Liver (tissue), 9 donors: ENCODE data around the gene COPS9. TPM values are rescaled to one million over a fixed set of nuclear protein-coding genes. Genes with fewer than 3 reads are reported as not detected.

ENCODE experiments used
- DNase-seq: peaks from one replicate; pipeline ENCODE4 v3.0.0-alpha.2; 2017; ENCODE audit warnings: low spot score
- H3K27ac ChIP-seq, 2 donors: one replicate each; pipeline ENCODE4 v1.7.0; 2013; ENCODE audit warnings: inconsistent platforms in 2 of 2, low read length in 2 of 2, control low read depth in 1 of 2, low read depth in 1 of 2, mild to moderate bottlenecking in 1 of 2
- H3K27me3 ChIP-seq, 4 donors: one replicate each; pipeline versions ENCODE4 v1.6.1 to v1.7.0; 2013; ENCODE audit warnings: low read length in 3 of 4, inconsistent platforms in 1 of 4, mild to moderate bottlenecking in 1 of 4, moderate library complexity in 1 of 4; ENCODE audit not compliant: control insufficient read depth in 4 of 4, insufficient read depth in 4 of 4
- H3K36me3 ChIP-seq, 4 donors: one replicate each; pipeline versions ENCODE4 v1.6.1 to v1.7.0; 2013; ENCODE audit warnings: low read length in 3 of 4, mild to moderate bottlenecking in 3 of 4, low read depth in 1 of 4, moderate library complexity in 1 of 4; ENCODE audit not compliant: control insufficient read depth in 4 of 4, insufficient read depth in 3 of 4
- H3K4me1 ChIP-seq, 4 donors: one replicate each; pipeline versions ENCODE4 v1.6.1 to v1.7.0; 2013; ENCODE audit warnings: low read length in 3 of 4, mild to moderate bottlenecking in 3 of 4, moderate library complexity in 1 of 4; ENCODE audit not compliant: control insufficient read depth in 4 of 4, insufficient read depth in 4 of 4
- H3K4me3 ChIP-seq, 3 donors: one replicate each; pipeline versions ENCODE4 v1.6.1 to v1.7.0; 2013; ENCODE audit warnings: low read length in 3 of 3, control low read depth in 1 of 3, low read depth in 1 of 3, mild to moderate bottlenecking in 1 of 3
- H3K9ac ChIP-seq, 2 donors: one replicate each; pipeline ENCODE4 v1.7.0; 2013; ENCODE audit warnings: low read length in 2 of 2, mild to moderate bottlenecking in 2 of 2, moderate library complexity in 2 of 2, control low read depth in 1 of 2, low read depth in 1 of 2
- H3K9me3 ChIP-seq, 4 donors: one replicate each; pipeline versions ENCODE4 v1.6.1 to v1.7.0; 2013; ENCODE audit warnings: low read length in 3 of 4; ENCODE audit not compliant: control insufficient read depth in 4 of 4
- EGR1 ChIP-seq, 2 donors: IDR thresholded peaks; 2 replicates each; pipeline ENCODE4 v1.6.1; 2016 to 2018; ENCODE audit warnings: antibody characterized with exemption in 2 of 2, low read depth in 2 of 2
- FOXA1 ChIP-seq: IDR thresholded peaks from 2 replicates; pipeline ENCODE4 v1.6.1; 2016; ENCODE audit warnings: antibody characterized with exemption
- FOXA2 ChIP-seq: IDR thresholded peaks from 2 replicates; pipeline ENCODE4 v1.6.1; 2016; ENCODE audit warnings: antibody characterized with exemption
- GABPA ChIP-seq, 2 donors: IDR thresholded peaks in 1 of 2; conservative IDR thresholded peaks in 1 of 2; 2 replicates each; pipeline ENCODE4 v1.6.1; 2016; ENCODE audit warnings: antibody characterized with exemption in 2 of 2, mild to moderate bottlenecking in 1 of 2, moderate library complexity in 1 of 2
- HNF4A ChIP-seq, 2 donors: conservative IDR thresholded peaks; 2 replicates each; pipeline ENCODE4 v1.6.1; 2016; ENCODE audit warnings: antibody characterized with exemption in 2 of 2, mild to moderate bottlenecking in 2 of 2
- HNF4G ChIP-seq: IDR thresholded peaks from 2 replicates; pipeline ENCODE4 v1.6.1; 2016; ENCODE audit warnings: antibody characterized with exemption
- JUND ChIP-seq, 2 donors: IDR thresholded peaks; 2 replicates each; pipeline ENCODE4 v1.6.1; 2016; ENCODE audit warnings: antibody characterized with exemption in 2 of 2
- NR2F2 ChIP-seq: IDR thresholded peaks from 2 replicates; pipeline ENCODE4 v1.6.1; 2016; ENCODE audit warnings: antibody characterized with exemption
- RAD21 ChIP-seq, 2 donors: IDR thresholded peaks; 2 replicates each; pipeline ENCODE4 v1.6.1; 2016; ENCODE audit warnings: antibody characterized with exemption in 2 of 2, mild to moderate bottlenecking in 2 of 2
- RXRA ChIP-seq, 2 donors: IDR thresholded peaks; 2 replicates each; pipeline ENCODE4 v1.6.1; 2017 to 2018; ENCODE audit warnings: antibody characterized with exemption in 2 of 2, mild to moderate bottlenecking in 1 of 2
- SP1 ChIP-seq: IDR thresholded peaks from 2 replicates; pipeline ENCODE4 v1.6.1; 2018; ENCODE audit warnings: antibody characterized with exemption, mild to moderate bottlenecking
- TAF1 ChIP-seq: conservative IDR thresholded peaks from 2 replicates; pipeline ENCODE4 v1.6.1; 2016; ENCODE audit warnings: antibody characterized with exemption, mild to moderate bottlenecking
- YY1 ChIP-seq: IDR thresholded peaks from 2 replicates; pipeline ENCODE4 v1.6.1; 2016; ENCODE audit warnings: antibody characterized with exemption, mild to moderate bottlenecking
- WGBS: extraction: QIAGEN DNeasy Blood & Tissue Kit; methylation state at CpG from one replicate; pipeline ENCODE4 v1.1.7; 2013; 5-methylcytosine and 5-hydroxymethylcytosine counted together
- polyA plus RNA-seq, 2 donors: library from polyadenylated mRNA; stranded (reverse) in 1 of 2; unstranded in 1 of 2; fragments of 200-250 nt in 1 of 2; fragments of >200 nt in 1 of 2; fragmentation: Nextera tagmentation in 1 of 2; extraction: Ambion mirVana in 1 of 2; gene quantifications; one replicate each; pipeline versions ENCODE4 v1.2.1 to v1.2.3, GENCODE V29; 2013 to 2015
- total RNA-seq, 2 donors: library from RNA; depleted of rRNA; stranded (reverse); fragments of >200 nt; gene quantifications; one replicate each; pipeline ENCODE4 v1.2.3, GENCODE V29; 2014
- TF ChIP-seq, protein P1 (sequence below): IDR thresholded peaks from 2 replicates; pipeline ENCODE4 v1.6.1; 2016; ENCODE audit warnings: antibody characterized with exemption
- TF ChIP-seq, protein P2 (sequence below): IDR thresholded peaks from 2 replicates; pipeline ENCODE4 v1.6.1; 2016; ENCODE audit warnings: antibody characterized with exemption
- TF ChIP-seq, protein P3 (sequence below): fragments of 150-350 bp; IDR thresholded peaks from 2 replicates; pipeline ENCODE4 v1.5.1; 2017; ENCODE audit warnings: improper control_type of control experiment, low read depth, low read length; ENCODE audit not compliant: missing input control
- donor health status: healthy.
- donor health status: healthy.
- donor health status: healthy.
- donor health status: healthy.
- donor health status: healthy.

COPS9 gene
- total and polyA plus RNA-seq, 4 donors, result 12.9 to 138 (median 79.6) TPM

DNA sequence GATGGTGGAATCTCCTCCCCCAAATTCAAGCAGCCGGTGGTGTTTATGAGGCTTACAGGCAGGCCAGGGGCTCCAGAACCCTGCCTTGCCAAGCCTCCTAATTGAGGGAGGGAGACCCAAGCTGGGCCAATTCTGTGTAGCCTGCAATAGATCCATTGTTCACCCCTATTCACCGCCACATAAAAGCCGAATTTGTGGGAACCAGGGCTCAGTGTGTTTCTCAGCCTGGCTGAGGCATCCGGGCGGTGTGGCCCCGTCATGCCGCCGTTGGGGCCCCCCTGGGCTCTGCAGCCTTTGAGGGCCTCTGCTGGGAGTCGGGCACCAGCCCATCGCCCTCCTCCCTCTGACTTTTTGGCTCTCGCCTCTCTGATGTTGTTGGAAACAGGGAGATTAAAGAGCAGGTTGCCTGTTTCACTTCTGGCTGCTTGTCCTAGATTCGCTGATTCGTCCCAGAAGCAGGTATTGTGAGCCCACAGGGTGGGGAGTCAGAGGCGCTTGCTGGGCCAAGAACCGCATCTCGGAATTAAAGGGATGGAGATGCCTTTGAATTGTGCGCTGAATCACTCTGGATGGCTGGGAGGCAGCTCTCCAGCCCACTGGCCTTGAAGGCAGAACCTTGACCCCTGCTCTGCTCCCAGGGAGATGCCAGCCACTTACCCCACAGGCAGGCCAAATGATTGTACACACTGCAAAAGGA is 19.1 kb upstream of the COPS9 start:
- Histone ChIP-seq H3K4me3 (no peak overlapping the region), H3K4me1 (no peaks in the 10 kb centered on the region), H3K9ac (no peak overlapping the region), H3K27ac (no peak overlapping the region), H3K27me3 (no peaks in the 10 kb centered on the region), H3K36me3 (no peaks in the 10 kb centered on the region), H3K9me3 (no peaks in the 10 kb centered on the region)
- no peak for TF ChIP-seq FOXA1
- TF ChIP-seq, protein P1, sequence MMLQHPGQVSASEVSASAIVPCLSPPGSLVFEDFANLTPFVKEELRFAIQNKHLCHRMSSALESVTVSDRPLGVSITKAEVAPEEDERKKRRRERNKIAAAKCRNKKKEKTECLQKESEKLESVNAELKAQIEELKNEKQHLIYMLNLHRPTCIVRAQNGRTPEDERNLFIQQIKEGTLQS, result no peak
- no peak for TF ChIP-seq YY1
- DNase-seq, result no peak
- WGBS, result 80% methylated on average over 17 of the region's 17 CpGs

DNA sequence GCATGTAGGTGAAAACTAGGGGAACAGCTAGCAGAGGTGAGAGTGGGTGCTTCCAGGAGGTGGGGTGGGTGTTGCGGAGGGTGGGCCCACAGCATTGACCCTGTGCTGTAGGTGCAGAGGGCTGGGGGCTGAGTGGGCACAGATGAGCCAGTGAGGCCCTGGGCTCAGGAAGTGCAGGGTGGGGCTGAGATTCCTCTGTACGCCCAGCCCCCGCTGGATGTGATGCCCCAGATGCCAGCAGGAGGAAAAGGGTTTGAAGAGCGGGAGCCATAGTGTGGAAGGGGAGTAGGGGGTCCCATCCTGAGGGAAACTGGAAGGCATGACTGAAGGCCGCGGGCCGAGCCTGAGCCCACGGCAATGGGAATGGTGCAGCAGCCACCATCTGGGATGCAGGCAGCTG is 18.5 kb upstream of the COPS9 start:
- DNase-seq, result no peak
- Histone ChIP-seq H3K27ac (no peak overlapping the region), H3K9me3 (no peaks in the 10 kb centered on the region), H3K4me1 (no peaks in the 10 kb centered on the region), H3K36me3 (no peaks in the 10 kb centered on the region), H3K4me3 (no peak overlapping the region), H3K27me3 (peaks cover 0 to 3% (median 0%) of the 10 kb centered on the region in 4 donors), H3K9ac (no peak overlapping the region)
- TF ChIP-seq FOXA2, result no peak
- TF ChIP-seq, protein P2, sequence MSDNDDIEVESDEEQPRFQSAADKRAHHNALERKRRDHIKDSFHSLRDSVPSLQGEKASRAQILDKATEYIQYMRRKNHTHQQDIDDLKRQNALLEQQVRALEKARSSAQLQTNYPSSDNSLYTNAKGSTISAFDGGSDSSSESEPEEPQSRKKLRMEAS, result no peak
- TF ChIP-seq NR2F2, result no peak
- no peak for TF ChIP-seq GABPA (IDR thresholded peaks at IDR 0.05 in 1 of 2, conservative IDR thresholded peaks at IDR 0.05 in 1 of 2)
- no peak for TF ChIP-seq JUND (IDR thresholded peaks at IDR 0.05)
- no peak for TF ChIP-seq SP1
- TF ChIP-seq, protein P3, sequence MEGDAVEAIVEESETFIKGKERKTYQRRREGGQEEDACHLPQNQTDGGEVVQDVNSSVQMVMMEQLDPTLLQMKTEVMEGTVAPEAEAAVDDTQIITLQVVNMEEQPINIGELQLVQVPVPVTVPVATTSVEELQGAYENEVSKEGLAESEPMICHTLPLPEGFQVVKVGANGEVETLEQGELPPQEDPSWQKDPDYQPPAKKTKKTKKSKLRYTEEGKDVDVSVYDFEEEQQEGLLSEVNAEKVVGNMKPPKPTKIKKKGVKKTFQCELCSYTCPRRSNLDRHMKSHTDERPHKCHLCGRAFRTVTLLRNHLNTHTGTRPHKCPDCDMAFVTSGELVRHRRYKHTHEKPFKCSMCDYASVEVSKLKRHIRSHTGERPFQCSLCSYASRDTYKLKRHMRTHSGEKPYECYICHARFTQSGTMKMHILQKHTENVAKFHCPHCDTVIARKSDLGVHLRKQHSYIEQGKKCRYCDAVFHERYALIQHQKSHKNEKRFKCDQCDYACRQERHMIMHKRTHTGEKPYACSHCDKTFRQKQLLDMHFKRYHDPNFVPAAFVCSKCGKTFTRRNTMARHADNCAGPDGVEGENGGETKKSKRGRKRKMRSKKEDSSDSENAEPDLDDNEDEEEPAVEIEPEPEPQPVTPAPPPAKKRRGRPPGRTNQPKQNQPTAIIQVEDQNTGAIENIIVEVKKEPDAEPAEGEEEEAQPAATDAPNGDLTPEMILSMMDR, result no peak
- TF ChIP-seq FOXA1, result no peak
- WGBS, result 91% methylated on average over 8 of the region's 8 CpGs

DNA sequence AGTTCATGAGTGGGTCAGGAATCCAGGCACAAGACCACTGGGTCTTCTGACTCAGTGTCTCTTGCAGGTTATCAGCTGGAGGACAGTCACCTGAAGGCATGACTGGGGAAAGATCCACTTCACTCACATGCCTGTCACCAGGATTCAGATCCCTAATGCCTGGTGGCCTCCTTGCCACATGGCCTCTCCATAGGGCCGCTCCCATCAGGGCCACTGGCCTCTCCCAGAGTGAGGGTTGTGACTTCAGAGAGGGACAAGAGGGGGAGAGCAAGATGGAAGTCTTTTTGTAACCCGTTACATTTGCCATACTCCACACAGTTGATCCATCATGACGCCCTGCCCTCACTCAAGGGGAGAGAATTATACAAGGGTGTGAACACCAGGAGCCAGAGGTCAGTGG is 17.3 kb upstream of the COPS9 start:
- WGBS, result 63% methylated on average over 3 of the region's 3 CpGs
- no peak for DNase-seq

More for the DNA sequence above, 17.3 kb upstream of the COPS9 start:
- Histone ChIP-seq H3K27ac (no peak overlapping the region), H3K9me3 (no peaks in the 10 kb centered on the region), H3K36me3 (no peaks in the 10 kb centered on the region), H3K27me3 (peaks cover 0 to 3% (median 0%) of the 10 kb centered on the region in 4 donors), H3K4me1 (no peaks in the 10 kb centered on the region), H3K9ac (no peak overlapping the region), H3K4me3 (no peak overlapping the region)
- TF ChIP-seq HNF4G (no peak), RAD21 (IDR thresholded peaks at IDR 0.05) (no peak), RXRA (IDR thresholded peaks at IDR 0.05) (no peak), TAF1 (no peak), GABPA (IDR thresholded peaks at IDR 0.05 in 1 of 2, conservative IDR thresholded peaks at IDR 0.05 in 1 of 2) (no peak), FOXA2 (no peak), SP1 (no peak), JUND (IDR thresholded peaks at IDR 0.05) (no peak), HNF4A (conservative IDR thresholded peaks at IDR 0.05) (no peak), EGR1 (IDR thresholded peaks at IDR 0.05; ENCODE audit: low read depth in 2 of 2) (no peak), YY1 (no peak)
- TF ChIP-seq, protein P1, result no peak
